Measurements from ENCODE around the gene SART3.

SART3 gene

GRCh38 chr12:108484845-108485244 is 76.1 kb downstream of the SART3 start:
- DNase-seq: no peak

GRCh38 chr12:108484431-108484830 is 76.5 kb downstream of the SART3 start:
- DNase-seq: no peak

- no peak for DNase-seq
Measured at GRCh38 chr12:108483213-108484059, 77.5 kb downstream of the SART3 start.

- peak in 1 of 3 donors; percentile 10 for DNase-seq
Measured at GRCh38 chr12:108482717-108483212, 78.2 kb downstream of the SART3 start.

GRCh38 chr12:108479364-108480070 is 81.5 kb downstream of the SART3 start:
- peak in 1 of 3 donors; percentile 3 for DNase-seq

- DNase-seq: no peak
Measured at GRCh38 chr12:108478611-108479206, 82.3 kb downstream of the SART3 start.

GRCh38 chr12:108477881-108478259 is 83.1 kb downstream of the SART3 start:
- no peak for DNase-seq

GRCh38 chr12:108477055-108477880 is 83.7 kb downstream of the SART3 start:
- no peak for DNase-seq

- no peak for DNase-seq
Measured at GRCh38 chr12:108475396-108475795, 85.6 kb downstream of the SART3 start.

- no peak for DNase-seq
Measured at GRCh38 chr12:108473400-108474055, 87.4 kb downstream of the SART3 start.
